GM12878 (cell line): Measurements from ENCODE around the gene SSX2IP.

ENCODE experiments used
- CTCF ChIP-seq, 3 experiments: IDR thresholded peaks in 2 of 3; conservative IDR thresholded peaks in 1 of 3; 2 replicates each; pipeline ENCODE4 v1.5.1; 2011; ENCODE audit warnings: low read depth in 3 of 3, low read length in 3 of 3, mild to moderate bottlenecking in 3 of 3, control low read depth in 2 of 3, moderate library complexity in 2 of 3, inconsistent platforms in 1 of 3, mixed read lengths in 1 of 3; ENCODE audit not compliant: control insufficient read depth in 2 of 3, insufficient read depth in 1 of 3; ENCODE audit errors: extremely low read depth in 1 of 3
- POLR2AphosphoS5 ChIP-seq: IDR thresholded peaks from 2 replicates; pipeline ENCODE4 v1.6.1; 2011; ENCODE audit warnings: mild to moderate bottlenecking, low read length, inconsistent platforms

DNA sequence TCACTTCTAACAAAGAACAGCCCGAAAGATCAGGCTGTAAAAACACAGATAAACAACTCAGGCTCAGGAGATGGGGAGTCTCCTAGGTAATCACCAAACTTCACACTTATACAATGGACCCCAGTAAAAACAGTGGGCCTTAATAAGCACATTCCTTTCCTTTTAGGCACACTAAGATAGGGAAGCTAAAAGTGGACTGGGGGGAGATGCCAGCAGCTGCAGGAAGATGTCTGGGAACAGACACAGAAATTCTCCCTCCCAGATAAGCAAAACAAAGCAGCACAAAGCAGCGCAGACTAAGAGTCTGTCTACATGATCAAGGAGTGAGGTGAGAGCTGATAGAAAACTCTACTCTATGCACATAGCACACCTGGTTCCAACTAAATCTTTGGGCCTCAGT, 87.0 kb downstream of the SSX2IP start:
- TF ChIP-seq POLR2AphosphoS5 (no peak), CTCF (IDR thresholded peaks at IDR 0.05 in 2 of 3, conservative IDR thresholded peaks at IDR 0.05 in 1 of 3; ENCODE audit: control insufficient read depth in 2 of 3, extremely low read depth in 1 of 3, insufficient read depth in 1 of 3, low read depth in 3 of 3, low read length in 3 of 3) (no peak)
